ENCODE measurements around the gene GPRASP2. TPM values are rescaled to one million over a fixed set of nuclear protein-coding genes. Genes with fewer than 3 reads are reported as not detected.
"Not testable (repeated sequence)": the region's sequence is repeated elsewhere in the genome, so short reads cannot be mapped to it uniquely, and the experiment has no call there.

Gene GPRASP2
- total RNA-seq, 1 experiment from 2014 or later = 17.1 TPM

- POLR2A ChIA-PET (ENCODE audit: unreplicated experiment) = no interaction called here
- H3K9me3 ChIP-seq (ENCODE audit: low read length) = no peaks in the 10 kb centered on the region
- H3F3A ChIP-seq (ENCODE audit: low read length, unreplicated experiment) = no peaks in the 10 kb centered on the region
- CTCF ChIA-PET = no interaction called here
- no peak overlapping the region for H2AFZ ChIP-seq (ENCODE audit: low read length)
- no peaks in the 10 kb centered on the region for H3K9me2 ChIP-seq (replicated peaks; ENCODE audit: low read length)
- TF ChIP-seq EZH2 (IDR thresholded peaks at IDR 0.05; ENCODE audit: low read length, unreplicated experiment) = no peak
- TF ChIP-seq EZH2phosphoT487 (IDR thresholded peaks at IDR 0.05; ENCODE audit: borderline replicate concordance, low read length) = no peak
- no peak for TF ChIP-seq CTCF (conservative IDR thresholded peaks at IDR 0.05; ENCODE audit: low read depth, low read length)
- BruUV-seq (replicated peaks) = no TSS peak
- H3K79me2 ChIP-seq (ENCODE audit: low read length) = no peaks in the 10 kb centered on the region
- H3K4me2 ChIP-seq (ENCODE audit: low read length) = no peak overlapping the region
- H3K27ac ChIP-seq (ENCODE audit: low read length) = no peak overlapping the region
- H3K27me3 ChIP-seq (ENCODE audit: low read length) = no peaks in the 10 kb centered on the region
- H3K9ac ChIP-seq (ENCODE audit: low read length) = no peak overlapping the region
- no peak for ATAC-seq
- no peaks in the 10 kb centered on the region for H4K20me1 ChIP-seq (ENCODE audit: low read length)
- no peak for DNase-seq
- H3K4me3 ChIP-seq (ENCODE audit: low read length) = no peak overlapping the region
- intact Hi-C loops (cut with micrococcal nuclease) = no loop called here
- H3K4me1 ChIP-seq (ENCODE audit: insufficient read depth, low read length) = no peaks in the 10 kb centered on the region
- H3K36me3 ChIP-seq (ENCODE audit: low read depth, low read length) = no peaks in the 10 kb centered on the region
These were observed 42.7 kb upstream of the GPRASP2 start for GRCh38 chrX:102669526-102669925.

- no peak overlapping the region for H3K9ac ChIP-seq (ENCODE audit: low read length)
- intact Hi-C loops (cut with micrococcal nuclease) = no loop called here
These were observed 39.4 kb upstream of the GPRASP2 start for GRCh38 chrX:102672856-102673255.

GRCh38 chrX:102677479-102677878 lies 34.8 kb upstream of the GPRASP2 start:
- H3K9me2 ChIP-seq (replicated peaks; ENCODE audit: low read length); H3K79me2 ChIP-seq (ENCODE audit: low read length); H2AFZ ChIP-seq (ENCODE audit: low read length); H3K27me3 ChIP-seq (ENCODE audit: low read length); H3K27ac ChIP-seq (ENCODE audit: low read length); H3K4me3 ChIP-seq (ENCODE audit: low read length); intact Hi-C loops (cut with micrococcal nuclease); BruUV-seq (replicated peaks); ATAC-seq; H3K4me2 ChIP-seq (ENCODE audit: low read length); H3K9ac ChIP-seq (ENCODE audit: low read length); H4K20me1 ChIP-seq (ENCODE audit: low read length); DNase-seq; H3K9me3 ChIP-seq (ENCODE audit: low read length); H3F3A ChIP-seq (ENCODE audit: low read length, unreplicated experiment); H3K36me3 ChIP-seq (ENCODE audit: low read depth, low read length); POLR2A ChIA-PET (ENCODE audit: unreplicated experiment); CTCF ChIA-PET; H3K4me1 ChIP-seq (ENCODE audit: insufficient read depth, low read length): not testable (repeated sequence)

More at GRCh38 chrX:102672856-102673255, 39.4 kb upstream of the GPRASP2 start:
- TF ChIP-seq EZH2phosphoT487 (IDR thresholded peaks at IDR 0.05; ENCODE audit: borderline replicate concordance, low read length) (no peak), EZH2 (IDR thresholded peaks at IDR 0.05; ENCODE audit: low read length, unreplicated experiment) (no peak), CTCF (conservative IDR thresholded peaks at IDR 0.05; ENCODE audit: low read depth, low read length) (no peak)
- ChIA-PET CTCF (no interaction called here), POLR2A (ENCODE audit: unreplicated experiment) (no interaction called here)
- H4K20me1 ChIP-seq (ENCODE audit: low read length) = no peaks in the 10 kb centered on the region
- H2AFZ ChIP-seq (ENCODE audit: low read length) = no peak overlapping the region
- no peaks in the 10 kb centered on the region for H3K27me3 ChIP-seq (ENCODE audit: low read length)
- no peaks in the 10 kb centered on the region for H3K4me1 ChIP-seq (ENCODE audit: insufficient read depth, low read length)
- H3F3A ChIP-seq (ENCODE audit: low read length, unreplicated experiment) = no peaks in the 10 kb centered on the region
- H3K9me3 ChIP-seq (ENCODE audit: low read length) = no peaks in the 10 kb centered on the region
- ATAC-seq = no peak
- H3K36me3 ChIP-seq (ENCODE audit: low read depth, low read length) = no peaks in the 10 kb centered on the region
- H3K9me2 ChIP-seq (replicated peaks; ENCODE audit: low read length) = no peaks in the 10 kb centered on the region
- no peaks in the 10 kb centered on the region for H3K79me2 ChIP-seq (ENCODE audit: low read length)
- H3K4me2 ChIP-seq (ENCODE audit: low read length) = no peak overlapping the region
- DNase-seq = no peak
- no peak overlapping the region for H3K4me3 ChIP-seq (ENCODE audit: low read length)
- no peak overlapping the region for H3K27ac ChIP-seq (ENCODE audit: low read length)
- no TSS peak for BruUV-seq (replicated peaks)
